Activated CD4-positive, alpha-beta T cell treated with anti-CD3 and anti-CD28 coated beads, Interleukin-2, amount 50 U/mL, for 48 hours (primary cell): Measurements from ENCODE around the gene LRRC43.
"Not testable (repeated sequence)": the region's sequence is repeated elsewhere in the genome, so short reads cannot be mapped to it uniquely, and the experiment has no call there.

Experiments used
- DNase-seq, 2 experiments: peaks; one replicate each; pipeline ENCODE4 v3.0.0-alpha.2; 2020

The LRRC43 gene

DNA sequence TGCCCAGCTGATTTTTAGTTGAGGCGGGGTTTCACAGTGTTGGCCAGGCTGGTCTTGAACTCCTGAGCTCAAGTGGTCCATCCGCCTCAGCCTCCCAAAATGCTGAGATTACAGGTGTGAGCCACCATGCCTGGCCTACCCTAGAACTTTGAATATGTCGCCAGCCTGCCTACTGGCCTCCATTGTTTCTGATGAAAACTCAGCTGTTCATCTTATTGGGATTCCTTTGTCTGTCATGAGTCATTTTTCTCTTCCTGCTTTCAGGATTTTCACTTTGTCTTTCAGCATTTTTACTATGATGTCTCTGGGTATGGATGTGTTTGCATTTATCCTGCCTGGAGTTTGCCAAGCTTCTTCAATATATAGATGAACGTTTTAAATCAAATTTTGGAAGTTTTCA lies 12.5 kb downstream of the LRRC43 start:
- DNase-seq = no peak

DNA sequence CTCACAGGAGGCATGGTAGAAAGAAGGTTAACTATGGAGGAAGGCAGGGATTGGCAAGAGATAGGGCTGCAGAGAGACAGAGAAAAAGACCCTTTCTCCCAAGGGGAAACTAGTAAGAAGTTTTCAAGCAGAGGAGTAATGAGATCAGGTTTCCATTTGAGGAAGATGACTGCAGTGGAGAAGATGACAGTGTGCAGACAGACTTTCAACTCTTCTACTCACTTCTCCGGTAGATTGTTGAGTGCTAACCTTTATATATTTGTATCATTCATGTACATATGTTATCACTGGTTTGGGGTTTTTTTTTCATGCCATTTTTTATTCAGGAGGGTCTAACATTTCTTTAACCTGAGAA lies 14.7 kb downstream of the LRRC43 start:
- no peak for DNase-seq

DNA sequence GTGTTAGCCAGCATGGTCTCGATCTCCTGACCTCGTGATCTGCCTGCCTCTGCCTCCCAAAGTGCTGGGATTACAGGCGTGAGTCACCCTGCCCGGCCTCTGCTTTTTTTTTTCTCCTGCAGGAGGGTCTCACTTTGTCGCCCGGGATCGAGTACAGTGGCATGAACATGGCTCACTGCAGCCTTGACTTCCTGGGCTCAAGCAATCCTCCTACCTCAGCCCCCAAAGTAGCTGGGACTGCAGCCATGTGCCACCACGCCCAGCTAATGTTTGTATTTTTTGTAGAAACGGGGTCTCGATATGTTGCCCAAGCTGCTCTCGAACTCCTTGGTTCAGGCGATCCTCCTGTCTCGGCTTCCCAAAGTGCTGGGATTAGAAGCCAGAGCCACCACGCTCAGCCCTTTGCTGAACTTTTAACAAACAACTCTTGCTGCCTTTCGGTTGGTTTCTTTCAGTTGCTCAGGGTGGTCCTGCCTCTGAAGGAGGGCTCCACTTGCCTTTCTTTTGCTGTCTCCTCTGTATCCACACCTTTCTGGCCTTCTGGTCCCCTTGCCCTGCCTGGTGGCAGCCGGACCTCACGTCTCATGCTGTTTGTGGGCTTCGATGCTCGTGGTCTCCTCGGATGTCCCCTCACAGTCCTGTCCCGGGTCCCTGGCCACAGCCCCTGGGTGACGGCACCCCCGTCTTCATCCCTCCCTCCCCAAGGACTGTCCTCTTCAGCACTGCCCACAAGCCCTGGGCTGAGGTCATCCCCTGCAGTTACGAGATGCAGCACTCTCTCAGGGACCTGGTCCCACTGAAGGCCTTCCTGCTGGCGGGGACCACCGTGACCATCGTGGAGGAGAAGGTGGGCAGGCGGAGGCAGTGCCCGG lies 16.8 kb downstream of the LRRC43 start:
- no peak for DNase-seq

DNA sequence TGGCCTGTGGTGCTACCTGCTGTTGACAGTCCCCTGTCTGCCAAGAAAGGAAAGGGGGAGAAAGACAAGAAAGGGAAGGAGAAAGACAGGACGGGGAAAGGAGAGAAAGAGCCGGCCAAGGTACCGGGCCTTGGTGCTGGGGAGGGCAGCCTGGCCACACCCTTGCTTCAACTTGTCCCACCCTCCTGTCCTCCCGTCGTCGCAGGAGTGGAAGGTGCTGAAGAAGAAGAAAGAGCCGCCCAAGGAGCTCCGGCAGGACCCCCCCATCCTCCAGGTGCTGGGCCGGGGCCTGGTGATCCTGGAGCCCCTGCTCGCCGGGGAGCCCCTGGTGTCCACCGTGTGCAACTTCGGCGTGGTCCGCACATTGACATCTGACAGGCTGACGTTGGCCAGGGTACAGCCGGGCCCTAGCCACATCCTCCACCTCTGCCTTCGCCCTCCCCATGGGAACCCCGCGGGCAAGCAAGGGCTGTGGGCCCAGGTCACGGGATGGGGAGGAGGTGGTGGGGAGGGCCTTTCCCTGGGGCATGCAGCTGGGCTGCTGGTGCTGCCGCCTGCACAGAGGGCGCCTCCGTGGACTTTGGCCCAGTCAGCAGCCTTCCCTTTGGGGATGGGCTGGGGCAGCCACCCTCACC lies 17.7 kb downstream of the LRRC43 start:
- DNase-seq = no peak

DNA sequence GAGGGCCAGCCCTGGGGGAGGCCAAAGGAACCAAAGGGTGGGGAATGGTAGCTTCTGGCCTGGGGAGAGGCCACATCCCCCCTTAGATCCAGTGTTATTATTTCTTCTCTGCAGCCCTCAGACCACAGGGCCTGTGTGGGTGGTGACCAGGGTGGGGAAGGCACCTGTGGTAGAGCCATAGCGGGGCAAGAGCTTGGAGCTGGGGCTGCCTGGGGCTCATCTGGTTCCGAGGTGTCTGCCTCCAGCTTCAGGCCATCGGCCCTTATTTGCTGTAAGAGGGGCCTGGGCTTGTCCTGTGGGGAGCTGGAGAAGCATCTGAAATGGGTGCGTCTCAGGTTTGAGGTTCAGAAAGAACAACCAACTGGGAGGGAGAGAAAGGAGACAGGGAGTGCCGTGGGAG lies 18.5 kb downstream of the LRRC43 start:
- no peak for DNase-seq

DNA sequence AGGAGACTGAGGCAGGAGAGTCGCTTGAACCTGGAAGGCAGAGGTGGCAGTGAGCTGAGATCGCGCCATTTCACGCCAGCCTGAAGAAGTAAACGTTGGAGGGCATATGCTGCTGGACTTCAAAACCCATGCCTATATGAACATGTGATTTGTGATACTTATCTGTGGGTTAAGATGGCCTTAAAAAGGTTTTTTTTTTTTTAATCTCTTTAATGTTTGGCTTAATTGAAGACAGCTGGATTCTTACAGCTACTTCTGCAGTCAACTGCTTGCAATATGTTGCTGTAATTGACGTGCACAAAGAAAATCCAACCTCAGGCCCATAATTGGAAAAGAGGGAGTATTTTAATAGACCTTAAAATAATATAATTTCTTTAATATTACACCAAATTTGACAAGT lies 19.1 kb downstream of the LRRC43 start:
- no peak for DNase-seq

DNA sequence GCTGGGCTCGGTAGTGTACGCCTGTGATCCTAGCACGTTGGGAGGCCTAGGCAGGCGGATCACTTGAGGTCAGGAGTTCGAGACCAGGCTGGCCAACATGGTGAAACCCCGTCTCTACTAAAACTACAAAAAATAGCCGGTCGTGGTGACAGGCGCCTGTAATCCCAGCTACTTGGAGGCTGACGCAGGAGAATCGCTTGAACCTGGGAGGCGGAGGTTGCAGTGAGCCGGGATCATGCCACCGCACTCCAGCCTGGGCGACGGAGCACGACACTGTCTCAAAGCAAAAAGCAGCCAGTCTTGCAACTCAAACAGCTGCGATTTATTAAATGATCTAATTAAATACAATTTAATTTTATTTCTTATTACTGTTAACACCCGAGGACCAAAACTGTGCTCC lies 19.9 kb downstream of the LRRC43 start:
- DNase-seq = not testable (repeated sequence)

DNA sequence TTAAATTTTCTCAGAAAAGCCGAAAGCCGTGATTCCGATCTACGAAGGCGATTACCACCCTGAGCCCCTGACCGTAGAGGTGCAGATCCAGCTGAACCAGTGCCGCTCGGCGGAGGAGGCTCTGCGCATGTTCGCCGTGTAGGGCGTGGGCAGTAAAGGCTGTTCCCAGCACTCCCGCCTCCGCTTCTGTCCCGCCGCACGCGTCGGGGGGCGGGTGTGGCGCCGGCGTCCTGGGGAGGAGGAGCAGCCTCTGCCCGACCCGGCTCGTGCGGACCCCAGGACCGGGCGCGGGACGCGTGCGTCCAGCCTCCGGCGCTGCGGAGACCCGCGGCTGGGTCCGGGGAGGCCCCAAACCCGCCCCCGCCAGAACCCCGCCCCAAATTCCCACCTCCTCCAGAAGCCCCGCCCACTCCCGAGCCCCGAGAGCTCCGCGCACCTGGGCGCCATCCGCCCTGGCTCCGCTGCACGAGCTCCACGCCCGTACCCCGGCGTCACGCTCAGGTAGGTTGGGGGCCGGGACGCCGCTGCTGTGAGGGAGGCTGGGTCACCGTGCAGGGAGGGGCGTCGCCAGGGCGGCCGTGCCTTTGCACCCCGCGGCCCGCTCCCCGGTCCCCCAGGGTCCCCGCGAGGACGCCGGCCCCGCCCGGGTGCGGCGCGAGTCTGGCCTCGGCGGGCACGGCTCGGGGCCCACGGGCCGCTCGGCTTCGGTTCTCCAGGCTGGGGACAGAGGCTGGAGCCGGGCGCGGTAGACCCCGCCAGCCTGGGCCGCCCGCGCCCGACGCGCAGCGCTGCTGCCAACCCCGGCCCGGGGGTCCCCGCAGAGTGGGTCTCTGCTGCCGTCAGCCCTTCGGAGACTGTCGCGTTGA lies 20.6 kb downstream of the LRRC43 start, which contains the start of gene B3GNT4:
B3GNT4 (plus strand) TSS at position 409 of the 866 bp plus-strand sequence. CDS start 910 bp downstream, outside the sequence.
- peak; percentile 74 to 76 for DNase-seq

DNA sequence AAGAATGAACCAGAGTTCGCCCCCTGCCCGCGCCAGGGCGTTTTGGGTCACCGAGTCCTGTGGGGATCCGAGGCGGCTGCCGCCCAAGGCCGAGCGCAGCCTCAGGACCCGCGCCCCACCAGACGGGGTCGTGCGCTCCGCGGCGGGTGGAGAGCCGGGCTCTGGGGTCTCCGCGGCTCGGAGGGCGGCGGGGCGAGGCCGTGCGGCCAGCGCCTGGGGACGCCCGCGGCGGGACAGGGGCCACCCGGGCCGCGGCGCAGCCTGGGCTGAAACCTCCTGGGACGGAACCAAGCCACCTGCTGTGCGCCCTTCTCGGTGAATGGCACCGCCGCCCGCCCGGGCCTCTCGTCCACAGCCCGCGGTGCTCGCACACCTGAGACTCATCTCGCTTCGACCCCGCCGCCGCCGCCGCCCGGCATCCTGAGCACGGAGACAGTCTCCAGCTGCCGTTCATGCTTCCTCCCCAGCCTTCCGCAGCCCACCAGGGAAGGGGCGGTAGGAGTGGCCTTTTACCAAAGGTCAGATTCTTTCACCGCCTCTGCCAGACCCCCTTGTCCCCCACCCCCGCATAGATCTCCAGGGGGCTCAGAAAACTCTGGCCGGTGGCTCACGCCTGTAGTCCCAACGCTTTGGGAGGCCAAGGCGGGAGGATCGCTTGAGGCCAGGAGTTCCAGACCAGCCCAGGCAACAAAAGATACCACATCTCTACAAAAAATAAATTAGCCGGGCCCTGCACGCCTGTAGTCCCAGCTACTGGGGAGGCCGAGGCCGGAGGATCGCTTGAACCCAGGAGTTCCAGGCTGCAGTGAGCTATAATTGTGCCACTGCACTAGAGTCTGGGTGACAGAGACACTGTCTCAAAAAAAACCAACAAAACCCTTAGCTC lies 21.5 kb downstream of the LRRC43 start:
- peak in 1 of 2 experiments; percentile 15 for DNase-seq

DNA sequence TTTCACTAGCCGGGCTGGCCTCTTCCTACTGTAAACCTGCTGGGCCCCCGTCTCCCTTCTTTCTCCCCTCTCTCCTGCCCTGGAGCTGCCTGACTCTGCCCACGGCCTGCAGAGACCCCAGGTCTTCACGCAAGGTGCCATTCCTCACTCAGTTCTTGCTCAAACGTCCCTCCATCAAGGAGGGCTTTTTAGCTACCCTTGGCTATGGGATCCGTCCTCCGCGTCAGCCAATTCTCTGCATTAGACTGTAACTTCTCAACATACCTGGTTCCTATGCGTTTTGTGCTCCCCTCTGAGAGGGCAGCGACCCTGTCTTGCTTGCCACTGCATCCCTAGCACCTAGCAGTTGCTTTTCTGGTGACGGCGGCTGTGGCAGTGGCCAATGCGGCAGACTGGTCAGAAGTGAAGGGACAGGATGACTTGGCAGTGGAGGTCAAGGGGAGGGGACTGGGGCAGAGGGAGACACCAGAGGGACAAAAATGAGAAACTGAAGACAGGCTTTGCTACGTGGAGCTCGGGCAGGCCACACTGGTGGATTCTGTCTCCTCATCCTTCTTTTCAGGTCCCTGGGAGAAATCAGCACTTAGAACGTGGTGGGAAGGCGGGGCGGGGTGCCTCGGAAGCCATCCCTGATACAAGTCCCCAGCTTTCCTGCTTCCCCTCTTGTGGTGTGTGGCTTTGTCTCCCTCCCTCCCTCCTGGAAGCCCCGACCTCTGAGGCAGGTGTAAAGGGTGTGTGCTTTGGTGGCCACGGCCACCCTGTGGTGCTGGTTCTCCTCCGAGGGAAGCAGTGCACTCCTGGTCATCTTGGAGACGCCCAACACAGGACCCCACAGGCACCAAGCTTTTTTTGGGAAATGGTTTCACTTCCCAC lies 22.4 kb downstream of the LRRC43 start:
- no peak for DNase-seq

DNA sequence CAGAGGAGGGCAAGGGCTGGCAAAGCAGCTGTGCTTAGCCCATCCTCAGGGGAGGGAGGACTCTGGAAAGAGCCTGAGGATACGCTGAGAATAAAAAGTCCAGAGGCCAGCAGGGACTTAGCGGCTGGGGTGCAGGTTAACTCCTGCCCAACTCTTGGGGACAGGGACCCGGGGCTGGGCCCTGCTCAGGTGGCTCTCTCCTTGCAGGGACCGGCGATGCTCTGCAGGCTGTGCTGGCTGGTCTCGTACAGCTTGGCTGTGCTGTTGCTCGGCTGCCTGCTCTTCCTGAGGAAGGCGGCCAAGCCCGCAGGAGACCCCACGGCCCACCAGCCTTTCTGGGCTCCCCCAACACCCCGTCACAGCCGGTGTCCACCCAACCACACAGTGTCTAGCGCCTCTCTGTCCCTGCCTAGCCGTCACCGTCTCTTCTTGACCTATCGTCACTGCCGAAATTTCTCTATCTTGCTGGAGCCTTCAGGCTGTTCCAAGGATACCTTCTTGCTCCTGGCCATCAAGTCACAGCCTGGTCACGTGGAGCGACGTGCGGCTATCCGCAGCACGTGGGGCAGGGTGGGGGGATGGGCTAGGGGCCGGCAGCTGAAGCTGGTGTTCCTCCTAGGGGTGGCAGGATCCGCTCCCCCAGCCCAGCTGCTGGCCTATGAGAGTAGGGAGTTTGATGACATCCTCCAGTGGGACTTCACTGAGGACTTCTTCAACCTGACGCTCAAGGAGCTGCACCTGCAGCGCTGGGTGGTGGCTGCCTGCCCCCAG lies 23.4 kb downstream of the LRRC43 start:
- no peak for DNase-seq

DNA sequence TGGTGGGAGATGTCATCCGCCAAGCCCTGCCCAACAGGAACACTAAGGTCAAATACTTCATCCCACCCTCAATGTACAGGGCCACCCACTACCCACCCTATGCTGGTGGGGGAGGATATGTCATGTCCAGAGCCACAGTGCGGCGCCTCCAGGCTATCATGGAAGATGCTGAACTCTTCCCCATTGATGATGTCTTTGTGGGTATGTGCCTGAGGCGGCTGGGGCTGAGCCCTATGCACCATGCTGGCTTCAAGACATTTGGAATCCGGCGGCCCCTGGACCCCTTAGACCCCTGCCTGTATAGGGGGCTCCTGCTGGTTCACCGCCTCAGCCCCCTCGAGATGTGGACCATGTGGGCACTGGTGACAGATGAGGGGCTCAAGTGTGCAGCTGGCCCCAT lies 24.1 kb downstream of the LRRC43 start:
- DNase-seq = no peak

DNA sequence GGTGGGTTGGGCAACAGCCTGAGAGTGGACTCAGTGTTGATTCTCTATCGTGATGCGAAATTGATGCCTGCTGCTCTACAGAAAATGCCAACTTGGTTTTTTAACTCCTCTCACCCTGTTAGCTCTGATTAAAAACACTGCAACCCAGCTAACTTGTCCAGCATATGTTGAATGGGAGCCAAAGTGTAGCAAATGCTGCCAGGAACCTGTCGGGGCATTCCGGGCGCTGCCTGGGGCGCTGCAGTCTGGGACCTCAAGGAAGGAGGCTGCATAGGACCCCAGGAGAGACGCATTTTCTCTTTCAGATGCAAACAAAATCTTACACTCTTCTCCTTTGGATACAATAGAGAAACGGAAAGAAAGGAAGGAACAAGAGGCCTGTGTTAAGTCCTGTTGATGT lies 24.5 kb downstream of the LRRC43 start:
- no peak for DNase-seq

DNA sequence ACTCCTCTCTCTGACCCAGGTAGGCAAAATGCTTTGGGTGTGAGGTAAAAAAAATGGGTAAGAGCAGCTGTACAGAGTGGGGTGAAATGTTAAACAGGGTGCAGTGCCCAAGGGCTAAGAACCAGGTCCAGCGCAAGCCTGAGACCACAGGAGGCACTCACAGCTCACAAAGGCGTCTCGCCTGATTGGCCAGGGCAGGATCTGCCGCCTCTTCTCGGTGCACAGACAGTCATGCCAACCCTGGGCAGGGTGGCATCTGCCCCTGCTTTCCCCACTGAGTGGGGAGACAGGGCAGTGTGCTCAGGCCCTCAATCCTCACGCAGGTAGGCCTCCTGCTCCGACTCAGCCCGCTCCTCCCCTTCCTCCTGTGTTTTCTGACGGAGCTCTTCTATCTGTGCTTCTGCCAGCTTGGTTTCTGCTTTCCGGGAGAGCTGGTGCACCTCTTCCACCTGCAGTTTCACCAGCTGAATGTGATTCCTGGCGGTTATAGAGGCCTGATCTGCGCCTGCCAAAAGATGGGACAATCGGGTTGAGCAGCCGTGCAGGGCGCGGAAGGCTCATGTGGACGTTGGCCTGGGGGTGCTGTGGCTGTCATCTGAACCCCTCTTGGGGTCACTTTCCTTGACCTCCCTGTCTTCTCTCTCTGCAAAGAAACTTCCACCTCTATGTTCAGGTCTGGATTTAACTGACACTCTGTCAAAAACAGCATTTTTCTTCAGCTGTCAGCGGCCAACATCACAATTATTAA lies 25.3 kb downstream of the LRRC43 start:
- DNase-seq = no peak

DNA sequence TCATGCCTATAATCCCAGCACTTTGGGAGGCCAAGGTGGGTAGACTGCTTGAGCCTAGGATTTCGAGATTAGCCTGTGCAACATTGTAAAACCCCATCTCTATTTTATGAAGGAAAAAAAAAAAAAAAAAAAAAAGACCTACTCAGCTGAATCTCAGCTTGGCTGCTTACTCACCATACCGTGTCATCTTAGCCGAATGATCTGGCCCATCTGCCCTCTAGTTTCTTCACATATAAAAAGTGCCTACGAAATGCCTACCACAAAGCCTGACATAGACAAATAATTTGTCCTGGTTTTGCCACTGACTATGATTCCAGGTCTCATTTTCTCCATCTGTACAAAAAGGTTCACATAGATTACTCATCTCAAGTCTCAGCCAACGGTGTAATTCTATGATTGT lies 32.8 kb downstream of the LRRC43 start:
- no peak for DNase-seq

DNA sequence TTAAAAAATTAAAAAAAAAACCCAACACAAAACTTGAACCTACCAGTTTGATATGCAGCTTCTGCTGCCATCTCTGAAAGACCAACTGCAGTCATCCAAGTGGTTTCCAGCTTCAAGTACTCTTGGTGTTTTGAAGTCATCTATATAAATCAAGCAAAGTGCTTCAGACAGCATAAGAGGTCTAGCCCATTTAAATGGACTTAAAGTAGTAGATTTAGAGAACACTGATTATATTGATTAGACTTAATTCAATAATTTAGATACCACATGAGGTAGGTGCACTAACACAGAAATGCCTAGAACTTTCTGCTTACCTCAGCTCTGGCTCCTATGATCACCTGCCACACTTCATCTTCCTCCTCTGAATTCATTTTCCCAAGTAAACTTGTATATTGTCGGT lies 33.5 kb downstream of the LRRC43 start:
- no peak for DNase-seq

DNA sequence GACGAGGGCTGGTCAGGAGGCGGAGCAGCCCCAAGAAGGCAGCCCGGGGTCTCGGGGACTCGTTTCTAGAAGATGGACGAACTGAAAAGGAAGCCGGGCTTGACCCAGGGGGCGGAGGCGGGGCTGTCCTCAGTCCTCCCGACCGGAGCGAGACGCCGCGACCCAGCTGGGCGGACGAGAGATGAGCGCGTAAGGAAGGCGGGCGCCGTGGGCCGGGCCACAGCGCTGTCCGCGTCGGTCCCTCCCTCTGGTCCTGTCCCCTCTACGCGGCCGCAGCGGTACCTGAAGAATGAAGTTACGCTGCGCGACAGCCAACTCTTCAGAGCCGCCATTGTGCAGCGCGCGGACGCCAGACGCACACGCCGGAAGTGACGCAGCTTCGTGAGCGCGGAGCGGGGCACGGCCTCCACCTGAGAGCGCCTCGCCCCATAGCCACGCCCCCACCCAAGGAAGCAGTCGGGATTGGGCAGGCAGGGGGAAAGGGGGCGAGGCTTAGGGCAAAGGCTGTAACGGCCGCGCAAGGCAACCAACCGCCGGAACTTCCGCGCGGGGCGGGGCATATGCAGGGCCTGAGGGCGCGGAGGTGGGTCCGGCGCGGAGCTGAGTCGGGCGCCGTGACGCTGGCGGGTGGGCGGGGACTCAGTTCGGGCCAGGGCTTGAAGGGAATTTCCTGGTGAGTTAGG lies 42.9 kb downstream of the LRRC43 start, which contains the start of gene DIABLO:
DIABLO (minus strand) TSS at position 370 of the 683 bp plus-strand sequence; CDS start at position 332, 38 bp downstream.
- peak; percentile 100 for DNase-seq

DNA sequence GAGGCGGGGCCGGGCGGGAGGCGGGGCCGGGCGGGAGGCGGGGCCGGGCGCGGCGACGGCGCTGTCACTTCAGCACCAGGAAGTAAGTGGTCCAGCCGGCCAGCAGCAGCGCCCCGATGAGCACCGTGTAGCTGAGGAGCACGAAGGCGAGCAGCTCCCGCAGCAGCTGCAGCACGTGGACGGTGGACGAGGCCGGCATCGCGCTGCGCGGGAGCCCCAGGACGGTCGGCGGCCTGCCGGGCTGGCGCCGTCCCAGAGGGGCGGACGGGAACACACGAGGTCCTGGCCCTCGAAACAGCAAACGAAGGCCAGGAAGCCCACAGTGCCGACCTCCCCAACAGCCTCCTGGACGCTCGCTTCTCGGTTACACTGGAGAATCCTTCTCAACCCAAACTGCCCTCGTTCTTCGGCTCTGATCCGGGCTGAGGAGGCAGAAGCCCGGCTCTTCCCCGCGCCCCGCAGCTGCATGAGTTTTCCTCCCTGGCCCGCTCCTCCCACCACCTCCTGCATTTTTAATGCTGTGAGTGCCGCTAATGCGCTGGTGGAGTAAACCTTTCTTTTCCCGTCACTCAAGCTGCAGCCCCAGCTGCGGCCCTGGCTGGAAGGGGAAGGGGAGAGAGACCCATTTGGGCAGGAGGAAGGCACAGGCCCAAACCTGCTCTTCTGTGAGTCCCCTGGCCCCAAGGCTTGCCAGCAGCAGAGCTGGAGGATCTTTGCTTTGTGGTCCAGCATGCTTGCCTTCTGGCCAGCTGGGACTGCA lies 43.6 kb downstream of the LRRC43 start:
- DNase-seq = no peak
